ENCODE data around the gene FBLN2. TPM values are rescaled to one million over a fixed set of nuclear protein-coding genes. Genes with fewer than 3 reads are reported as not detected.

FBLN2 gene
- total and polyA plus RNA-seq, 4 donors = 1.3 to 9.1 (median 4.3) TPM

DNA sequence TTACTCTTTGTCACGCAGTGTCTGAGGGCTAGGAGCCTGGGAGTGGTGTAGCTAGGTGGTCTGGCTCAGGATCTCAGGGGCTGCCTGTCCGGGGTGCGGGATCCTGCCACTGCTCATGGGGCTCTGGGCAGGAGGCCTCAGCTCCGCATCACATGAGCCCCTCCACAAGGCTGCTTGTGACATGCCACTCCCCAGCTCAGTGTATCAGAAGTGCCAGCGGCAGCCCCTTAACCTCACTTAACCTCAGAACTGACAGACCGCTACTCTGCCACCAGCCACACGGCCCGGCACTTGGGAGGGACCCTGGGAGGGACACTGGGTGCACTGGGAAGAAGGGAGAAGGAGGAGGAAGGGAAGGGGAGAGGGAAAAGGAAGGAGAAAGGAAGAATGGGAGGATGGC, 87.9 kb downstream of the FBLN2 start:
- DNase-seq (ENCODE audit: low spot score) = no peak
- no peak overlapping the region for H3K9ac ChIP-seq (ENCODE audit: low read depth in 1 of 2, low read length in 2 of 2)
- no peaks in the 10 kb centered on the region for H3K36me3 ChIP-seq (ENCODE audit: control insufficient read depth in 4 of 4, insufficient read depth in 3 of 4, low read depth in 1 of 4, low read length in 3 of 4)
- no peaks in the 10 kb centered on the region for H3K9me3 ChIP-seq (ENCODE audit: control insufficient read depth in 4 of 4, low read length in 3 of 4)
- no peak overlapping the region for H3K4me3 ChIP-seq (ENCODE audit: low read depth in 1 of 3, low read length in 3 of 3)
- 79% methylated on average over 8 of the region's 8 CpGs for WGBS
- H3K27ac ChIP-seq (ENCODE audit: low read depth in 1 of 2, low read length in 2 of 2) = no peak overlapping the region
- H3K4me1 ChIP-seq (ENCODE audit: control insufficient read depth in 4 of 4, insufficient read depth in 4 of 4, low read length in 3 of 4) = no peaks in the 10 kb centered on the region
- TF ChIP-seq NR2F2 (IDR thresholded peaks at IDR 0.05) (no peak), JUND (IDR thresholded peaks at IDR 0.05) (no peak), SP1 (IDR thresholded peaks at IDR 0.05) (no peak), EGR1 (IDR thresholded peaks at IDR 0.05; ENCODE audit: low read depth in 2 of 2) (no peak), HNF4G (IDR thresholded peaks at IDR 0.05) (no peak), YY1 (IDR thresholded peaks at IDR 0.05) (no peak)
- H3K27me3 ChIP-seq (ENCODE audit: control insufficient read depth in 4 of 4, insufficient read depth in 4 of 4, low read length in 3 of 4) = peaks cover 0 to 3% (median 0%) of the 10 kb centered on the region in 4 donors

DNA sequence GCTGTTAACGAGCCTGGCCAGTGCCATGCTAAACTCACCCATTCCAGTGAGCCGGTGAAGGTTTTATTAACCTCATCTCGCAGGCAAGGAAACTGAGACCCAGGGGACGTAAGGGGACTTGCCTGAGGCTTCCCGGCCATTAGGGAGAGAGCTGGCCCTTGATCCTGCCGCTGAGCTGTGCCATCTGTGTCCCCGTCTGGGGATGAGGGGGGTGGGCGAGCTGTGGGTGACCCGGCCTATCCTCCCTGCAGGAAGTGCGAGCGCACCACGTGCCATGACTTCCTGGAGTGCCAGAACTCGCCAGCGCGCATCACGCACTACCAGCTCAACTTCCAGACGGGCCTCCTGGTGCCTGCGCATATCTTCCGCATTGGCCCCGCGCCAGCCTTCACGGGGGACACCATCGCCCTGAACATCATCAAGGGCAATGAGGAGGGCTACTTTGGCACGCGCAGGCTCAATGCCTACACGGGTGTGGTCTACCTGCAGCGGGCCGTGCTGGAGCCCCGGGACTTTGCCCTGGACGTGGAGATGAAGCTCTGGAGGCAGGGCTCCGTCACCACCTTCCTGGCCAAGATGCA, 88.5 kb downstream of the FBLN2 start:
- Histone ChIP-seq H3K4me1 (ENCODE audit: control insufficient read depth in 4 of 4, insufficient read depth in 4 of 4, low read length in 3 of 4) (no peaks in the 10 kb centered on the region), H3K9ac (ENCODE audit: low read depth in 1 of 2, low read length in 2 of 2) (no peak overlapping the region), H3K4me3 (ENCODE audit: low read depth in 1 of 3, low read length in 3 of 3) (no peak overlapping the region), H3K9me3 (ENCODE audit: control insufficient read depth in 4 of 4, low read length in 3 of 4) (no peaks in the 10 kb centered on the region), H3K27me3 (ENCODE audit: control insufficient read depth in 4 of 4, insufficient read depth in 4 of 4, low read length in 3 of 4) (peaks cover 0 to 3% (median 0%) of the 10 kb centered on the region in 4 donors), H3K36me3 (ENCODE audit: control insufficient read depth in 4 of 4, insufficient read depth in 3 of 4, low read depth in 1 of 4, low read length in 3 of 4) (no peaks in the 10 kb centered on the region), H3K27ac (ENCODE audit: low read depth in 1 of 2, low read length in 2 of 2) (no peak overlapping the region)
- TF ChIP-seq, protein P1, sequence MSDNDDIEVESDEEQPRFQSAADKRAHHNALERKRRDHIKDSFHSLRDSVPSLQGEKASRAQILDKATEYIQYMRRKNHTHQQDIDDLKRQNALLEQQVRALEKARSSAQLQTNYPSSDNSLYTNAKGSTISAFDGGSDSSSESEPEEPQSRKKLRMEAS (IDR thresholded peaks at IDR 0.05) = no peak
- TF ChIP-seq SP1 (IDR thresholded peaks at IDR 0.05) = no peak
- TF ChIP-seq, protein P2, sequence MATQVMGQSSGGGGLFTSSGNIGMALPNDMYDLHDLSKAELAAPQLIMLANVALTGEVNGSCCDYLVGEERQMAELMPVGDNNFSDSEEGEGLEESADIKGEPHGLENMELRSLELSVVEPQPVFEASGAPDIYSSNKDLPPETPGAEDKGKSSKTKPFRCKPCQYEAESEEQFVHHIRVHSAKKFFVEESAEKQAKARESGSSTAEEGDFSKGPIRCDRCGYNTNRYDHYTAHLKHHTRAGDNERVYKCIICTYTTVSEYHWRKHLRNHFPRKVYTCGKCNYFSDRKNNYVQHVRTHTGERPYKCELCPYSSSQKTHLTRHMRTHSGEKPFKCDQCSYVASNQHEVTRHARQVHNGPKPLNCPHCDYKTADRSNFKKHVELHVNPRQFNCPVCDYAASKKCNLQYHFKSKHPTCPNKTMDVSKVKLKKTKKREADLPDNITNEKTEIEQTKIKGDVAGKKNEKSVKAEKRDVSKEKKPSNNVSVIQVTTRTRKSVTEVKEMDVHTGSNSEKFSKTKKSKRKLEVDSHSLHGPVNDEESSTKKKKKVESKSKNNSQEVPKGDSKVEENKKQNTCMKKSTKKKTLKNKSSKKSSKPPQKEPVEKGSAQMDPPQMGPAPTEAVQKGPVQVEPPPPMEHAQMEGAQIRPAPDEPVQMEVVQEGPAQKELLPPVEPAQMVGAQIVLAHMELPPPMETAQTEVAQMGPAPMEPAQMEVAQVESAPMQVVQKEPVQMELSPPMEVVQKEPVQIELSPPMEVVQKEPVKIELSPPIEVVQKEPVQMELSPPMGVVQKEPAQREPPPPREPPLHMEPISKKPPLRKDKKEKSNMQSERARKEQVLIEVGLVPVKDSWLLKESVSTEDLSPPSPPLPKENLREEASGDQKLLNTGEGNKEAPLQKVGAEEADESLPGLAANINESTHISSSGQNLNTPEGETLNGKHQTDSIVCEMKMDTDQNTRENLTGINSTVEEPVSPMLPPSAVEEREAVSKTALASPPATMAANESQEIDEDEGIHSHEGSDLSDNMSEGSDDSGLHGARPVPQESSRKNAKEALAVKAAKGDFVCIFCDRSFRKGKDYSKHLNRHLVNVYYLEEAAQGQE (IDR thresholded peaks at IDR 0.05) = no peak
- TF ChIP-seq FOXA1 (IDR thresholded peaks at IDR 0.05) = no peak
- TF ChIP-seq, protein P3, sequence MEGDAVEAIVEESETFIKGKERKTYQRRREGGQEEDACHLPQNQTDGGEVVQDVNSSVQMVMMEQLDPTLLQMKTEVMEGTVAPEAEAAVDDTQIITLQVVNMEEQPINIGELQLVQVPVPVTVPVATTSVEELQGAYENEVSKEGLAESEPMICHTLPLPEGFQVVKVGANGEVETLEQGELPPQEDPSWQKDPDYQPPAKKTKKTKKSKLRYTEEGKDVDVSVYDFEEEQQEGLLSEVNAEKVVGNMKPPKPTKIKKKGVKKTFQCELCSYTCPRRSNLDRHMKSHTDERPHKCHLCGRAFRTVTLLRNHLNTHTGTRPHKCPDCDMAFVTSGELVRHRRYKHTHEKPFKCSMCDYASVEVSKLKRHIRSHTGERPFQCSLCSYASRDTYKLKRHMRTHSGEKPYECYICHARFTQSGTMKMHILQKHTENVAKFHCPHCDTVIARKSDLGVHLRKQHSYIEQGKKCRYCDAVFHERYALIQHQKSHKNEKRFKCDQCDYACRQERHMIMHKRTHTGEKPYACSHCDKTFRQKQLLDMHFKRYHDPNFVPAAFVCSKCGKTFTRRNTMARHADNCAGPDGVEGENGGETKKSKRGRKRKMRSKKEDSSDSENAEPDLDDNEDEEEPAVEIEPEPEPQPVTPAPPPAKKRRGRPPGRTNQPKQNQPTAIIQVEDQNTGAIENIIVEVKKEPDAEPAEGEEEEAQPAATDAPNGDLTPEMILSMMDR (IDR thresholded peaks at IDR 0.05; ENCODE audit: low read depth, low read length, missing input control) = no peak
- TF ChIP-seq FOXA2 (IDR thresholded peaks at IDR 0.05) = no peak
- TF ChIP-seq GABPA (IDR thresholded peaks at IDR 0.05 in 1 of 2, conservative IDR thresholded peaks at IDR 0.05 in 1 of 2) = no peak
- no peak for TF ChIP-seq HNF4G (IDR thresholded peaks at IDR 0.05)
- TF ChIP-seq, protein P4, sequence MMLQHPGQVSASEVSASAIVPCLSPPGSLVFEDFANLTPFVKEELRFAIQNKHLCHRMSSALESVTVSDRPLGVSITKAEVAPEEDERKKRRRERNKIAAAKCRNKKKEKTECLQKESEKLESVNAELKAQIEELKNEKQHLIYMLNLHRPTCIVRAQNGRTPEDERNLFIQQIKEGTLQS (IDR thresholded peaks at IDR 0.05) = no peak
- TF ChIP-seq TAF1 (conservative IDR thresholded peaks at IDR 0.05) = no peak
- no peak for TF ChIP-seq EGR1 (IDR thresholded peaks at IDR 0.05; ENCODE audit: low read depth in 2 of 2)
- TF ChIP-seq, protein P5, sequence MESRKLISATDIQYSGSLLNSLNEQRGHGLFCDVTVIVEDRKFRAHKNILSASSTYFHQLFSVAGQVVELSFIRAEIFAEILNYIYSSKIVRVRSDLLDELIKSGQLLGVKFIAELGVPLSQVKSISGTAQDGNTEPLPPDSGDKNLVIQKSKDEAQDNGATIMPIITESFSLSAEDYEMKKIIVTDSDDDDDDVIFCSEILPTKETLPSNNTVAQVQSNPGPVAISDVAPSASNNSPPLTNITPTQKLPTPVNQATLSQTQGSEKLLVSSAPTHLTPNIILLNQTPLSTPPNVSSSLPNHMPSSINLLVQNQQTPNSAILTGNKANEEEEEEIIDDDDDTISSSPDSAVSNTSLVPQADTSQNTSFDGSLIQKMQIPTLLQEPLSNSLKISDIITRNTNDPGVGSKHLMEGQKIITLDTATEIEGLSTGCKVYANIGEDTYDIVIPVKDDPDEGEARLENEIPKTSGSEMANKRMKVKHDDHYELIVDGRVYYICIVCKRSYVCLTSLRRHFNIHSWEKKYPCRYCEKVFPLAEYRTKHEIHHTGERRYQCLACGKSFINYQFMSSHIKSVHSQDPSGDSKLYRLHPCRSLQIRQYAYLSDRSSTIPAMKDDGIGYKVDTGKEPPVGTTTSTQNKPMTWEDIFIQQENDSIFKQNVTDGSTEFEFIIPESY (IDR thresholded peaks at IDR 0.05) = no peak
- no peak for TF ChIP-seq NR2F2 (IDR thresholded peaks at IDR 0.05)
- no peak for TF ChIP-seq RAD21 (IDR thresholded peaks at IDR 0.05)
- TF ChIP-seq HNF4A (conservative IDR thresholded peaks at IDR 0.05) = no peak
- no peak for TF ChIP-seq YY1 (IDR thresholded peaks at IDR 0.05)
- 82% methylated on average over 31 of the region's 31 CpGs for WGBS
- no peak for DNase-seq (ENCODE audit: low spot score)
